ENCODE results near the gene TNFAIP1.

TNFAIP1 gene

DNA sequence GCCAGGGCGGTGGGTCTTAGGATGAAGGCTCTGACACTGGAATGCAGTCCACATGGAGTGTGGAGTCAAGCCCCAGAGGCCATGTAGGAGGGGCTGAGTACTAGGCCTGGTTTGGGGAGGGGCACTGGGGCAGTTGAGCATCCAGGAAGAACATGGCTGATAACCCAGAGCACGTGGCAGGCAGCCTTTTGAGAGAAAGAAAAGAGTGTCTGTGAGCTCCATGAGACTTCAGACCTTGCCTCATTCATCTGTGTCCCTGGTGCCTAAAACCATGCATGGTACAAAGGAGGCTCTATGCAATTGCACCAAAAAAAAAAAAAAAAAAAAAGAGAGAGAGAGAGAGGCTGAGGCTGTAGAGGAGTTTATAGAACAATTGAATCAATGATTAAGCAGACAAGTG, 55.8 kb downstream of the TNFAIP1 start:
- no peak for DNase-seq
- Mint-ChIP-seq H3K4me1 (ENCODE audit: low read depth in 2 of 2) (no peaks in the 10 kb centered on the region), H3K36me3 (ENCODE audit: insufficient read depth) (peaks cover 33% of the 10 kb centered on the region), H3K4me3 (no peak overlapping the region), H3K9me3 (no peaks in the 10 kb centered on the region), H3K27ac (peak overlapping the region in 1 of 2 donors; percentile 16), H3K27me3 (no peaks in the 10 kb centered on the region)
- ATAC-seq (replicated peaks), result no peak

DNA sequence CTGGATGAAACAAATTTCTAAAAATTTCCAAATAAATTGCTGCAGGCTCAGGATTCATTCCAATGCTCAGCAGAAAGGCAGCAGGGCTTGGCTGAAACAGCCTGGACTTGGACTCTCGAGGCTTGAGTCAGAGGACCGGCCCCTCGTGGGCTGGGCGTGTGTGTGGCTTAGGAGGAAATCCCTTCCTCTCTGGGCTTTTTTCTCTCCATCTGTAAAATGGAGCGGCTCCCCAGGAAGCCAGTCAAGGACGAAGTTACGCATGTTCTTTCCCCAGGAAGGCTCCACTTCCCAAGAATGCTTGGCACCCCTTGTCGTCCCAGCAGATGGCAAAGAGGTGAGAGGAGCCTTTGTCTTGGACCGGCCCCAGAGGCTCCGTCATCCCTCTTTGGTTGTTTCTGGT, 56.9 kb downstream of the TNFAIP1 start:
- H3K4me3 Mint-ChIP-seq, result no peak overlapping the region
- H3K36me3 Mint-ChIP-seq (ENCODE audit: insufficient read depth), result peaks cover 33% of the 10 kb centered on the region

GRCh38 chr17:28394337-28395116, 59.0 kb downstream of the TNFAIP1 start:
- Mint-ChIP-seq H3K9me3 (no peaks in the 10 kb centered on the region), H3K27ac (peak overlapping the region in 1 of 2 donors; percentile 54), H3K4me3 (no peak overlapping the region), H3K4me1 (ENCODE audit: low read depth in 2 of 2) (no peaks in the 10 kb centered on the region), H3K27me3 (no peaks in the 10 kb centered on the region), H3K36me3 (ENCODE audit: insufficient read depth) (peaks cover 28% of the 10 kb centered on the region)
- DNase-seq, result no peak
- no peak for ATAC-seq (replicated peaks)

More for the DNA sequence above, 56.9 kb downstream of the TNFAIP1 start:
- Mint-ChIP-seq H3K9me3 (no peaks in the 10 kb centered on the region), H3K4me1 (ENCODE audit: low read depth in 2 of 2) (no peaks in the 10 kb centered on the region), H3K27me3 (no peaks in the 10 kb centered on the region), H3K27ac (no peak overlapping the region)
- ATAC-seq (replicated peaks), result no peak
- DNase-seq, result no peak

GRCh38 chr17:28395426-28395825, 59.9 kb downstream of the TNFAIP1 start:
- Mint-ChIP-seq H3K27ac (peak overlapping the region in 1 of 2 donors; percentile 57), H3K27me3 (no peaks in the 10 kb centered on the region), H3K36me3 (ENCODE audit: insufficient read depth) (peaks cover 19% of the 10 kb centered on the region), H3K4me3 (no peak overlapping the region), H3K9me3 (no peaks in the 10 kb centered on the region), H3K4me1 (ENCODE audit: low read depth in 2 of 2) (no peaks in the 10 kb centered on the region)
- ATAC-seq (replicated peaks), result no peak
- DNase-seq, result no peak

DNA sequence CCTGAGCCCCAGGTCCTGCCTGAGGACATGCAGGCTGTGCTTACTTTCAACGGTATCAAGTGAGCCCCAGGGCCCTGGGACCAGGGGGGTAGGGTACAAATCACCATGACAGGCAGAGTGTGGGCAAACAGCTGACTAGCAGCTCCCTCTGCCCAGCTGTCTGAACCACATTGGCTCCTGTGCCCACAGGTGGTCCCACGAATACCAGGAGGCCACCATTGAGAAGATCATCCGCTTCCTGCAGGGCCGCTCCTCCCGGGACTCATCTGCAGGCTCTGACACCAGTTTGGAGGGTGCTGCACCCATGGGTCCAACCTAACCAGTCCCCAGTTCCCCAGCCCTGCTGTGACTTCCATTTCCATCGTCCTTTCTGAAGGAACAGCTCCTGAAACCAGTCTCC, 60.4 kb downstream of the TNFAIP1 start:
- DNase-seq, result no peak
- no peaks in the 10 kb centered on the region for H3K4me1 Mint-ChIP-seq (ENCODE audit: low read depth in 2 of 2)
- H3K27ac Mint-ChIP-seq, result no peak overlapping the region
- ATAC-seq (replicated peaks), result no peak
- H3K4me3 Mint-ChIP-seq, result no peak overlapping the region
- no peaks in the 10 kb centered on the region for H3K9me3 Mint-ChIP-seq
- H3K36me3 Mint-ChIP-seq (ENCODE audit: insufficient read depth), result peaks cover 14% of the 10 kb centered on the region
- H3K27me3 Mint-ChIP-seq, result no peaks in the 10 kb centered on the region

Measured in effector memory CD8-positive, alpha-beta T cell (primary cell).